Measurements from ENCODE around the gene RNF220. TPM values are rescaled to one million over a fixed set of nuclear protein-coding genes. Genes with fewer than 3 reads are reported as not detected.

Gene RNF220
- total and polyA plus RNA-seq, 2 of the 4 experiments (the other 2 are of a cell fraction): 71.8 to 77.1 TPM

- no peak overlapping the region for H4K8ac ChIP-seq (ENCODE audit: low read depth in 2 of 2, low read length in 2 of 2)
- no peak for ATAC-seq (ENCODE audit: low read depth)
- no peaks in the 10 kb centered on the region for H4K20me1 ChIP-seq (ENCODE audit: insufficient read depth, low read length)
- WGBS, 2 experiments (ENCODE audit: extremely low coverage in 2 of 2, insufficient read length in 1 of 2): no CpG with 5 or more reads among the region's 6 CpGs
- dilution Hi-C loops (cut with HindIII; ENCODE audit: low sequenced_read_pairs, unreplicated experiment) (no loop called here), intact Hi-C loops (cut with micrococcal nuclease) (no loop called here), in situ Hi-C loops (cut with MboI; ENCODE audit: low sequenced_read_pairs) (loop anchor here (10.0 kb wide), 1 partner anchor 569 kb away; no protein-coding TSS in a partner anchor)
- peaks cover 59% of the 10 kb centered on the region for H3K27me3 ChIP-seq (ENCODE audit: control insufficient read depth, insufficient read depth, low read length)
- ChIA-PET POLR2A (ENCODE audit: unreplicated experiment) (no interaction called here), CTCF (no interaction called here)
- no peak overlapping the region for H3K27ac ChIP-seq (ENCODE audit: insufficient read depth, low read length)
- H3K79me1 ChIP-seq (ENCODE audit: low read depth in 1 of 2, low read length in 2 of 2): no peaks in the 10 kb centered on the region
- no peak overlapping the region for H4K5ac ChIP-seq (ENCODE audit: low read depth, low read length)
- no peak overlapping the region for H2BK20ac ChIP-seq (ENCODE audit: low read depth, low read length)
- no peak overlapping the region for H2AFZ ChIP-seq (replicated peaks; ENCODE audit: low read length, poor library complexity)
- no peak overlapping the region for H3K14ac ChIP-seq (replicated peaks; ENCODE audit: low read depth, low read length)
- no peak overlapping the region for H2BK120ac ChIP-seq (ENCODE audit: low read depth, low read length)
- no peak overlapping the region for H2AK9ac ChIP-seq (replicated peaks; ENCODE audit: low read depth, low read length, poor library complexity)
- H3K4me3 ChIP-seq (ENCODE audit: insufficient read depth, low read depth, low read length): no peak overlapping the region
- TF ChIP-seq USF2 (IDR thresholded peaks at IDR 0.05; ENCODE audit: low read depth, low read length) (no peak), RCOR1 (IDR thresholded peaks at IDR 0.05; ENCODE audit: insufficient replicate concordance, low read length) (no peak), RFX5 (IDR thresholded peaks at IDR 0.05; ENCODE audit: low read depth, low read length) (no peak), MAZ (IDR thresholded peaks at IDR 0.05; ENCODE audit: borderline replicate concordance, low read depth, low read length) (no peak), RAD21 (IDR thresholded peaks at IDR 0.05; ENCODE audit: low read length) (no peak)
- no peaks in the 10 kb centered on the region for H3K36me3 ChIP-seq (ENCODE audit: control insufficient read depth, insufficient read depth, low read length)
- H3K9ac ChIP-seq (ENCODE audit: low read depth, low read length): no peak overlapping the region
- no peaks in the 10 kb centered on the region for H3K4me1 ChIP-seq (ENCODE audit: control insufficient read depth, insufficient read depth, low read length)
- no peak overlapping the region for H3K18ac ChIP-seq (ENCODE audit: low read depth, low read length)
- H2AK5ac ChIP-seq (ENCODE audit: low read depth, low read length): no peak overlapping the region
- no peaks in the 10 kb centered on the region for H3K9me1 ChIP-seq (ENCODE audit: insufficient read depth, low read length)
- DNase-seq: no peak
- H3K4ac ChIP-seq (ENCODE audit: low read depth, low read length): no peak overlapping the region
- no peak overlapping the region for H3K4me2 ChIP-seq (ENCODE audit: low read depth, low read length)
- H2BK15ac ChIP-seq (ENCODE audit: low read depth, low read length): no peak overlapping the region
- H2BK5ac ChIP-seq (ENCODE audit: low read depth, low read length, poor library complexity, severe bottlenecking): no peak overlapping the region
- H3K56ac ChIP-seq (ENCODE audit: extremely low read depth, insufficient read depth, low read length): no peak overlapping the region
- BruUV-seq (replicated peaks): no TSS peak
- H3K23ac ChIP-seq (ENCODE audit: low read depth, low read length): no peak overlapping the region
- H3K9me3 ChIP-seq (ENCODE audit: control insufficient read depth, insufficient read depth, low read length): no peaks in the 10 kb centered on the region
- H4K91ac ChIP-seq (ENCODE audit: insufficient read depth, low read depth, low read length): no peak overlapping the region
These were observed 179.1 kb downstream of the RNF220 start for GRCh38 chr1:44584167-44584566.
